NCI-H2081 treated with DMSO at 0.1 percent for 48 hours (cell line): ENCODE results near the gene PIK3R3.

Source experiments
- DNase-seq: peaks from one replicate; lab custom pipeline; 2025; lab: John Stamatoyannopoulos, UW

PIK3R3 gene

GRCh38 chr1:46026531-46026930 is 105.9 kb downstream of the PIK3R3 start:
- no peak for DNase-seq

GRCh38 chr1:46021046-46021996 is 111.1 kb downstream of the PIK3R3 start:
- no peak for DNase-seq

GRCh38 chr1:46020010-46020409 is 112.4 kb downstream of the PIK3R3 start:
- DNase-seq = no peak

DNA sequence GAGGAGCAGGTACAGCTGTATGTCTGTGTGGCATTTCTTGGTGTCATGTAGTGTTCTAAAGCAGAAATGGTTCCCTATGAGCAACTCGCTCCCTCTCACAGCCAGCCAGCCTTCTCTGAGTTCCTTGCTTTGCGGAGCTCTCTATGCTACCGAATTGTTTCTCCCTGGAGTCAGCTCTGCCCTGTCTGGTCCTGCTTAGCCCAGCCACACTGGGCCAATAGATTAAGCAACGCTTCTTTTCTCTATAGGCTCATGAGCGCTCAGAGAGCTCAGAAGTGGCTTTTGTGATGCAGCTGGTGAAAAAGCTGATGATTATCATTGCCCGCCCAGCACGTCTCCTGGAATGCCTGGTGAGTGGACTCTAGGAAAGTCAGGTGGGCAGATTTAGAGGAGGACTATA is 113.1 kb downstream of the PIK3R3 start:
- DNase-seq = no peak

GRCh38 chr1:46017876-46018503 is 114.4 kb downstream of the PIK3R3 start:
- no peak for DNase-seq

- no peak for DNase-seq
These were observed 118.8 kb downstream of the PIK3R3 start for GRCh38 chr1:46013581-46013980.

DNA sequence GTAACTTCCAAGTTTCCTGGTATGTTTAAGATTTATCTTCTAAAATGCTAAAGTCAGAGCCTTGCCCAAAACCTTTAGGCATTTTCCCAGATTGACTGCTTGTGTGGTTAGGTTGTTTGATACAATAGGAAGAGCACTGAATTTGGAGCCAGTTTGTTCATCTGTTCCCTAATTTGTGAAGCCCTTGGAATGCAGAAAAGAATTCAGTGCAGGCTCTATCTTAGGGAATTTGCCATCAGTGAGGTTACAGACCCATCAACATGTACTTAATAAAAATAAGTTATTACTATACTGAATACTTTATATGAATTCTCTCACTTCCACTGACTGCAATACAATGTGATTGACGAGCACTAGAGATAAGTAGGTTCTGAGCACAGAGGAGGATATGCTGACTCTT is 120.2 kb downstream of the PIK3R3 start:
- no peak for DNase-seq

DNA sequence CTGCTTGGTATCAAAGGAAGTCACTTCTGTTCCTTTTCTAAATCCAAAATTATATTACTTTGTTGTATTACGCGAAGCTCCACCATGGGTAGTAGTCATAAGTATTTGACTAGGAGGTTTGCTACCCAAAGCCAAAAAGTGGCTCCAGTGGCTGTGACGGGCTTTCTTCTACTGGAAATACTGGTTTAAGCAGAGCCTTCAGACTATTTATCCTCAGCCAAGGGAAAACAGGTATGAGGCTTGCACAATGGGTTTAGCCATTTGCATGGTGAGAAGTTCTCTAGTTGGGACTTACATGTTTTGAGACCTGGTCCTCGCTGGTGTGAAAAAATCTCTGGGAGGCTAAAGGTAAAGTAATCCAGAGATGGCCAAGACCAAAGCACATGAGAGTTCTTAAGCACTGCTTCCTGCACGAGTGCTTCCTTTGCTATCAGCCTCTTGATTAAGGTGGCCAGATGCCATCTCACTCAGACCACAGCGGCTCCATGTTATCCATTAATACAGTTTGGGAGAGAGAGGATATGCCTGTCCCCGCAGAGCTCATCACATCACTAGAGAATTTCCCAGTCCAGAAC is 121.2 kb downstream of the PIK3R3 start:
- DNase-seq = no peak

GRCh38 chr1:46010611-46011010 is 121.8 kb downstream of the PIK3R3 start:
- DNase-seq = no peak

- DNase-seq = no peak
These were observed 123.8 kb downstream of the PIK3R3 start for GRCh38 chr1:46008585-46008984.

DNA sequence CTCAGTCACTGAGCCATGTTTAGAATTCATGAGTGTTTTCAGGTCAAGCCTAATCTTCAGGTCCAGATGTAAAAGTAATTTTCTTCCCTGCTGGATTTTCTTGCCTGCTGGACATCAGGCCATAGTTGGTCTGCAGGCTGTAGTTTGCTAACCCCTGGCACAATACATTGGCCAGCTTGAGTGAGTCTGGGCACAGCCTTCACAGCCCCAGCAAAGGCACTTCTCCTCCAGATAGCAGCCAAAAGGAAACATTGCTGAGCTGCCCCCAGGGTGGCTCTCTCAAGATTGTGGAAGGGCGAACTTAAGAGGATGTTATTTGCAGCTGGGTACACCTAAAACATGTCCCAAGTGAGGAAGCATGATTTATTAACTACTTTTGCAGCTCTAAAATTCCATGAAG is 126.8 kb downstream of the PIK3R3 start:
- DNase-seq = no peak

- no peak for DNase-seq
These were observed 127.9 kb downstream of the PIK3R3 start for GRCh38 chr1:46004492-46004891.

GRCh38 chr1:46003315-46003714 is 129.1 kb downstream of the PIK3R3 start:
- DNase-seq = no peak

- DNase-seq = no peak
These were observed 129.8 kb downstream of the PIK3R3 start for GRCh38 chr1:46002551-46003150.

DNA sequence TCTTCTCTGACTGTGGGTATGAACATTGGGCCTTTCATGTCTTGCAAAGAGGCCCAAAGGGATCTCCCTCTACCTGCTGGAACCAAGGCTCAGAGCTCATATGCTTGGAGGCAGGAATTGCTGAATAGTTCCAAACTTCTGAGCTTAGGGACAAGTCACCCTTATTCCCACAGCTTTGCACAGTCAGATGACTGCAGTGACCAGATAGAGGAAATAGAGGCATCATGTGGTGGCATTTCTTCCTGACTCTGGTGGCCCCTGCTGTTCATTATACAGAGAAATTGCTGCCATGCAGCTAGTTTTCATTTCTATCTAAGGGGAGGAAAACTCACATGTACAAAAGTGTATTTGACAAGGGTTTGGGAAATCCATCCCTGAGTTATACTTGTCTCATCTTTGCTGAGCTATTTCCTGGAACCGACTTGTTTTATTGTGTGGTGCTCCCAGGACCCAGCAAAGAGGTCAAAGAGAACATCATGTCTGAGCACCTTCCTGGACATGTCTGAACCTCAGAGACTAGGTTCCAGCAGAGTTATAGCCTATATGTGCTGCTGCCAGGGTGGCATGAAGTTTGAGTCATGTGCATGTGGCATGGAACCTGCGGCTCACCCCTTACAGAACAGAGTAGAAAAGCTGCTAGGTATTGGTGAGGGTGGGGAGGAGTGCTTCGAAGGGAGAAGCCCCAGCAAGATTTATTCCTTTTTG is 131.2 kb downstream of the PIK3R3 start:
- DNase-seq = no peak

DNA sequence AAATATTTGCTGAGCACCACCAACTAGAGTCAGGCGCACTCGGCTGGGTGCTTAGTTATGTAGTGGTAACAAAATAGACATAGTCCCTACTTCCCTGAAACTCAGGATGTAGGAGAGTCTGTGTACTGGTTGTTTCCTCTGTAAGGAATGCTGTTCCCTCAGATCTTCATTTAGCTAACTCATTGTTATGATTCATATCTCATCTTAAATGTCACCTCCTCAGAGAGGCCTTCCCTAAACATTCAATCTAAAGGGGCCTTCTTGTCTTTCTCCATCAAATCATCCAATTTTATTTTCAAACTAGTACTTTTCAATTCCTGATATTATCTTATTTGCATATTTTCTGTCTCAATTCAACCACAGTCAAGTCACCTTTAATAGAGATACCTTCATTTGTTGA is 132.9 kb downstream of the PIK3R3 start:
- DNase-seq = no peak

DNA sequence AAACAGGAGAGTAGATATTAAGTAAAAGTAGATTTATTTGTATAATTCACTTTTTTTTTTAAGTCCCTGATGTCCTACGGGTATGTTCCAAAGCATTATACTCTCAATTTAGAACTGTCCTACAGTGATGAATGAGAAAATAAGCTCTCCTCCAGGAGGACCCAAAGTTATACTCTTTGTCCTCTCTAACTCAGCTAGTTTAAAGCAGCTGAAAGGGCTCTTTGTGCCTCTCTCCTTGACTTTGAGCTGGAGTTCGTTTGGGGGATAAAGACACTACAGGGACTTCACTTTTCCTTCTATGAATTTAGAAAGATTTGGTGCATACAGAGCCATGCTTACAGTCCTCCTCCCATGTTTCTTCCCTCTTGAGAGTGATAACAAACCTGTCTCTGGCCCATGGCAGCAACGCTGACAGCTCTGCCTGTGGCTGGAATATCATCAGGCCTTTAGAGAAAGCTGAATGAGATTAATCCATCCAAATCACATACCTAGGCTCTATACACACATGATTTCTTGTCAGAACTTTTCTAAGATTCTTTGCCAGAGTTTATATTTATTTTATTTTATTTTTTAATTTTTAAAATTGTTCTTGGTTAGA is 134.3 kb downstream of the PIK3R3 start:
- no peak for DNase-seq

GRCh38 chr1:45995298-45995697 is 137.1 kb downstream of the PIK3R3 start:
- DNase-seq = no peak

- DNase-seq = no peak
These were observed 138.0 kb downstream of the PIK3R3 start for GRCh38 chr1:45994423-45994822.
